GM12874 (cell line): ENCODE results near the gene LOXL4.

Experiments used
- CTCF ChIP-seq: IDR thresholded peaks from 2 replicates; pipeline ENCODE4 v1.5.1; 2011; ENCODE audit warnings: low read depth, mild to moderate bottlenecking, control low read depth, low read length, moderate library complexity; ENCODE audit not compliant: insufficient read depth

LOXL4 gene

DNA sequence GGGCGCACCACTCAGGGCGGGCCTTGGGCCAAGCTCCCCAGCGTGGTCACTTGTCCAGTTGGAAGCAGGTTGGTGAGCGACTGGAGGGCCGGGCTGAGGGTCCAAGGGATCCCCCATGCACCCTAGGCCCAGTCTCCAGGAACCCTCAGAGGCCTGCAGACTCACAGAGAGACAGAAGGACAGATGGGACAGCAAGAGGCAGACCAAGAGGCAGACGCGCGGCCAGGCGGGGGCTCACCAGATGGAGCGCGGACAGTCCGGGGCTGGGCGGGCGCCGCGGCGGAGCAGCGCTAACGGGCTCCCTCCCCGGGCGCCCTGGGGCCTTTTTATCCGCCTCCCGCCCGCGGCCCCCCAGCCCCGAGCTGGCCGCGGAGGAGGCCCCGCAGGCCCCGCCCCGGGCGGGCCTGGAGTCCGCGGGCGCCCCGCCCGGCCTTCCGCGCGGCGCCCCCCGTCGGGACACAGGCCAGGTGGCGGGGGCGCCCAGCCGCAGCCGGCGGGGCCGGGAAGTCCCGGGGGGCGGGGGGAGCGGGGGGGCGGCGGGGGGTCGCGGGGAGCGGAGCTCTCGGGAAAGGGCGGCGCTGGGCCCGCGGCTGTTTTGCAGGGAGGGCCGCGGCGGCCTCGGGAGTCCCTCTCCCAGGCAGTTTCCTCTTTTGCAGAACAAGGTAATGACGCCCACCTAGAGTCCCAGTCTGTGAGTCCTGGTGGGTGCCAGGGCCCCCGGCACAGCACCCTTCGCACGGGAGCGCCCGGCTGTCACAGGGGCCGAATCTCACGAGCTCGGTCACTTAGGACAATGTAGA is at the start of gene LOXL4:
Gene LOXL4, minus strand, starts transcription at position 301 of the 800 bp plus-strand sequence. CDS start 5,175 bp downstream, outside the sequence.
- TF ChIP-seq CTCF: no peak

- TF ChIP-seq CTCF: no peak
Observed at GRCh38 chr10:98316661-98317060, 48.7 kb upstream of the LOXL4 start.

DNA sequence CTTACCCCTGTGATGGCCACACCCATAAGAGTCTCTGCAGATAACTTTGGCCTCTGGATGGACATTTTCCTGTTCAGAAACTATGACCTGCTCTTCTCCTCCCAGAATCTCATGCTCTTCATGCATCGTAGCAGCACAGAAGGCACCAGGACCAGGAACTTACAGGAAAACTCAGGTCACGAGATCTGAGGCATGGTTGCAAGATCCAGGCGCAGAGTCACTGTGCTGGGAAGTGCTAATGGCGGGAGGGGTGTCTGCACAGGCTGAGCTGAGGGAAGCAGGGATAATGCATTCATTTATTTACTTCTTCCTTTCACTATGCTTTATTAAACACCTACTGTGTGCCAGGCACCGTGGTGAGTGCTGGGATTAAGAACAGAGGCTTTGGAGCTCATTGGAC is 48.2 kb upstream of the LOXL4 start:
- no peak for TF ChIP-seq CTCF

GRCh38 chr10:98314532-98315284 is 46.7 kb upstream of the LOXL4 start:
- no peak for TF ChIP-seq CTCF

- no peak for TF ChIP-seq CTCF
Observed at GRCh38 chr10:98313598-98313997, 45.6 kb upstream of the LOXL4 start.

DNA sequence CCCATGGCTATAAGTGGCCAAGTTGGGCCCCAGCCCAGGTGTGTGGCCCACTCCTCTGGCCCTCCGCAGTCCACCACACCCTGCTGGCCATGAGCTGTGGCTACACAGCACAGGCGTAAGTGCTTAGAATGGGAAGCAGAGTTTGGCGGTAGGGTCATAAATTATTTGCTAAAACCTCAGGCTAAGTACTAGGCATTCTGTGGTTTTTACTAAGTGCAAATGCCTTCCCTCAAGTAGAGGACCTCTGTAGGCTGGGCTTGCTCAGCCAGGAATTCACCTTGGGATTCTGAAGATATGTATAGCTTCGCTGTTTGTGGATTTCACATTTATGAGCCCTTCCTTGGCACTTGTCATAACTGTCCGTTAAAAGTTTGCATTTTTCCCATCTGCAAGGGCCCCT is 44.8 kb upstream of the LOXL4 start:
- no peak for TF ChIP-seq CTCF

- no peak for TF ChIP-seq CTCF
Observed at GRCh38 chr10:98312349-98312748, 44.4 kb upstream of the LOXL4 start.
